H1 (cell line): Measurements from ENCODE around the gene KIN. TPM values are rescaled to one million over a fixed set of nuclear protein-coding genes. Genes with fewer than 3 reads are reported as not detected.

Experiments
- CTCF ChIA-PET: fragments of 300-600 bp; sonication (Branson Sonifier 250); formaldehyde crosslinking; loops from one replicate; lab custom pipeline; 2021; ENCODE audit not compliant: partially characterized antibody; lab: Charles Lee
- POLR2A ChIA-PET: fragments of 300-600 bp; sonication (Branson Sonifier 250); formaldehyde crosslinking; loops from one replicate; lab custom pipeline; 2021; ENCODE audit warnings: inconsistent platforms; ENCODE audit not compliant: partially characterized antibody; lab: Charles Lee
- DNase-seq, 2 experiments: peaks; one replicate each; pipeline versions ENCODE4 v3.0.0 to v3.0.0-alpha.2; 2010 to 2022; ENCODE audit warnings: low spot score in 2 of 2, low read depth in 1 of 2, mixed read lengths in 1 of 2
- FAIRE-seq: peaks from 2 replicates; lab custom pipeline; 2011; peaks lifted over from hg19 to GRCh38; lab: Jason Lieb, UNC
- H2AFZ ChIP-seq: 2 replicates; pipeline ENCODE4 v1.8.1; 2012; ENCODE audit warnings: low read length, inconsistent platforms
- H2AK5ac ChIP-seq: 2 replicates; pipeline ENCODE4 v1.6.1; 2013; ENCODE audit warnings: low read depth, low read length
- H2BK120ac ChIP-seq: replicated peaks from 2 replicates; pipeline ENCODE3; 2013; ENCODE audit warnings: low read depth, low read length, inconsistent platforms
- H2BK12ac ChIP-seq: 2 replicates; pipeline ENCODE4 v1.6.1; 2013; ENCODE audit warnings: low read depth, low read length
- H2BK15ac ChIP-seq: 2 replicates; pipeline ENCODE4 v1.6.1; 2013; ENCODE audit warnings: low read length
- H2BK20ac ChIP-seq: 2 replicates; pipeline ENCODE4 v1.6.1; 2013; ENCODE audit warnings: low read length
- H2BK5ac ChIP-seq: 2 replicates; pipeline ENCODE4 v1.6.1; 2013; ENCODE audit warnings: low read depth, low read length
- H3K14ac ChIP-seq: 2 replicates; pipeline ENCODE4 v1.6.1; 2013; ENCODE audit warnings: inconsistent platforms; ENCODE audit not compliant: insufficient read length
- H3K18ac ChIP-seq: 2 replicates; pipeline ENCODE4 v1.6.1; 2013; ENCODE audit warnings: low read length; ENCODE audit errors: extremely low read depth
- H3K23ac ChIP-seq: 2 replicates; pipeline ENCODE4 v1.6.1; 2013; ENCODE audit warnings: inconsistent platforms; ENCODE audit not compliant: insufficient read length
- H3K23me2 ChIP-seq: 2 replicates; pipeline ENCODE4 v1.6.1; 2013; ENCODE audit warnings: low read depth, low read length
- H3K27ac ChIP-seq: 2 replicates; pipeline ENCODE4 v1.6.1; 2011; ENCODE audit warnings: low read depth, low read length, inconsistent platforms
- H3K27me3 ChIP-seq, 4 experiments: replicated peaks in 1 of 4; 1 replicate in 1 of 4; 2 replicates in 3 of 4; pipeline versions ENCODE4 v1.6.1 to v1.8.1; 2011 to 2013; ENCODE audit warnings: low read length in 3 of 4, mild to moderate bottlenecking in 3 of 4, inconsistent platforms in 2 of 4, mixed read lengths in 2 of 4, moderate library complexity in 1 of 4; ENCODE audit not compliant: control insufficient read depth in 3 of 4, insufficient read depth in 3 of 4; ENCODE audit errors: extremely low read depth in 1 of 4
- H3K36me3 ChIP-seq, 4 experiments: 2 replicates each; pipeline versions ENCODE4 v1.6.1 to v1.8.1; 2011 to 2013; ENCODE audit warnings: mild to moderate bottlenecking in 4 of 4, low read length in 3 of 4, moderate library complexity in 2 of 4, control low read depth in 1 of 4, inconsistent platforms in 1 of 4; ENCODE audit not compliant: insufficient read depth in 4 of 4, control insufficient read depth in 2 of 4
- H3K4ac ChIP-seq: replicated peaks from 2 replicates; pipeline ENCODE3; 2013; ENCODE audit warnings: low read length, low read depth, mixed read lengths, inconsistent platforms; ENCODE audit not compliant: insufficient read length
- H3K4me1 ChIP-seq, 4 experiments: replicated peaks in 1 of 4; 1 replicate in 1 of 4; 2 replicates in 3 of 4; pipeline versions ENCODE4 v1.6.1 to v1.8.1; 2011 to 2013; ENCODE audit warnings: low read length in 3 of 4, inconsistent platforms in 2 of 4, mixed read lengths in 1 of 4; ENCODE audit not compliant: insufficient read depth in 4 of 4, control insufficient read depth in 3 of 4
- H3K4me2 ChIP-seq, 2 experiments: 2 replicates each; pipeline versions ENCODE4 v1.6.1 to v1.8.1; 2011 to 2013; ENCODE audit warnings: low read depth in 2 of 2, low read length in 2 of 2, control low read depth in 1 of 2, inconsistent platforms in 1 of 2, mild to moderate bottlenecking in 1 of 2; ENCODE audit not compliant: insufficient read depth in 1 of 2
- H3K4me3 ChIP-seq, 4 experiments: fragments of 200-600, 300-600 bp in 1 of 4; sonication (generic), shearing (Covaris generic), sonication (Bioruptor Twin) in 1 of 4; 2 replicates each; pipeline versions ENCODE4 v1.5.1 to v1.8.1; 2011 to 2016; ENCODE audit warnings: low read length in 4 of 4, low read depth in 3 of 4, control low read depth in 2 of 4, inconsistent platforms in 2 of 4, mild to moderate bottlenecking in 2 of 4, mixed read lengths in 1 of 4, moderate library complexity in 1 of 4; ENCODE audit not compliant: insufficient read depth in 2 of 4; ENCODE audit errors: extremely low read depth in 1 of 4
- H3K56ac ChIP-seq: replicated peaks from 2 replicates; pipeline ENCODE3; 2013; ENCODE audit warnings: low read depth, mild to moderate bottlenecking, mixed read lengths, low read length, inconsistent platforms; ENCODE audit not compliant: insufficient read length
- H3K79me1 ChIP-seq: 2 replicates; pipeline ENCODE4 v1.6.1; 2013; ENCODE audit warnings: low read depth, low read length, control low read depth
- H3K79me2 ChIP-seq, 2 experiments: 2 replicates each; pipeline versions ENCODE4 v1.6.1 to v1.8.1; 2012 to 2013; ENCODE audit warnings: low read length in 2 of 2, mild to moderate bottlenecking in 2 of 2, inconsistent platforms in 1 of 2; ENCODE audit not compliant: insufficient read depth in 2 of 2, control insufficient read depth in 1 of 2
- H3K9ac ChIP-seq, 4 experiments: replicated peaks in 1 of 4; 1 replicate in 1 of 4; 2 replicates in 3 of 4; pipeline versions ENCODE4 v1.6.1 to v1.8.1; 2011 to 2013; ENCODE audit warnings: low read depth in 3 of 4, low read length in 3 of 4, control low read depth in 2 of 4, mild to moderate bottlenecking in 2 of 4, moderate library complexity in 2 of 4, inconsistent platforms in 1 of 4; ENCODE audit errors: extremely low read depth in 1 of 4
- H3K9me3 ChIP-seq, 2 experiments: 2 replicates each; pipeline versions ENCODE4 v1.6.1 to v1.8.1; 2012 to 2013; ENCODE audit warnings: mild to moderate bottlenecking in 2 of 2, moderate library complexity in 2 of 2, control low read depth in 1 of 2, inconsistent platforms in 1 of 2, low read depth in 1 of 2, low read length in 1 of 2, mixed read lengths in 1 of 2; ENCODE audit not compliant: insufficient read depth in 2 of 2
- H4K20me1 ChIP-seq, 2 experiments: replicated peaks in 1 of 2; 2 replicates each; pipeline versions ENCODE3 to v1.8.1; 2011 to 2013; ENCODE audit warnings: inconsistent platforms in 2 of 2, low read length in 2 of 2, mild to moderate bottlenecking in 1 of 2; ENCODE audit not compliant: insufficient read depth in 2 of 2, control insufficient read depth in 1 of 2
- H4K5ac ChIP-seq: 2 replicates; pipeline ENCODE4 v1.6.1; 2013; ENCODE audit warnings: low read length, low read depth, mixed read lengths, inconsistent platforms; ENCODE audit not compliant: insufficient read length
- H4K8ac ChIP-seq: 2 replicates; pipeline ENCODE4 v1.8.0; 2013; ENCODE audit warnings: mild to moderate bottlenecking, moderate library complexity, low read length, inconsistent platforms; ENCODE audit not compliant: insufficient read depth; ENCODE audit errors: extremely low read depth
- H4K91ac ChIP-seq: replicated peaks from 2 replicates; pipeline ENCODE3; 2013; ENCODE audit warnings: low read length, mixed read lengths, inconsistent platforms; ENCODE audit not compliant: insufficient read length
- ASH2L ChIP-seq: fragments of 200-600, 300-600 bp; sonication (generic); IDR thresholded peaks from one replicate; pipeline ENCODE4 v1.7.1; 2017; ENCODE audit warnings: low read length
- BRCA1 ChIP-seq: IDR thresholded peaks from 2 replicates; pipeline ENCODE4 v1.6.1; 2012; ENCODE audit warnings: low read depth, low read length, improper control_type of control experiment
- E2F6 ChIP-seq: IDR thresholded peaks from 2 replicates; pipeline ENCODE4 v1.6.1; 2012; ENCODE audit warnings: inconsistent platforms
- POU5F1 ChIP-seq: IDR thresholded peaks from 2 replicates; pipeline ENCODE4 v1.6.1; 2011; ENCODE audit warnings: low read depth, mild to moderate bottlenecking, low read length, moderate library complexity
- SIRT6 ChIP-seq: IDR thresholded peaks from one replicate; pipeline ENCODE4 v1.7.1; 2012; ENCODE audit warnings: low read length, inconsistent platforms
- SIX5 ChIP-seq: IDR thresholded peaks from 2 replicates; pipeline ENCODE4 v1.6.1; 2011; ENCODE audit warnings: mild to moderate bottlenecking, low read depth, low read length
- WGBS, 2 experiments: shearing (Covaris generic) in 1 of 2; methylation state at CpG; one replicate each; pipeline versions ENCODE4 v1.1.6 to v1.1.7; 2013 to 2015; ENCODE audit warnings: low lambda C conversion rate in 2 of 2, mixed read lengths in 2 of 2, inconsistent platforms in 1 of 2, low coverage in 1 of 2, missing lambda C conversion rate in 1 of 2; ENCODE audit not compliant: insufficient replicate concordance in 2 of 2, insufficient coverage in 1 of 2, insufficient read length in 1 of 2; ENCODE audit errors: extremely low coverage in 1 of 2, missing lambda C conversion rate in 1 of 2; 5-methylcytosine and 5-hydroxymethylcytosine counted together
- polyA plus RNA-seq, 7 experiments: library from polyadenylated mRNA; depleted of rRNA in 3 of 7; stranded (reverse) in 5 of 7; unstranded in 2 of 7; fragments of >200 nt in 5 of 7; fragments of 200-250 nt in 2 of 7; gene quantifications; 1 replicate in 5 of 7; 2 replicates in 1 of 7; 4 replicates in 1 of 7; pipeline versions ENCODE4 v1.2.1 to v1.2.3, GENCODE V29; 2011 to 2013; ENCODE audit warnings: missing spikeins in 2 of 7, mixed read lengths in 2 of 7
- total RNA-seq: library from RNA; stranded (reverse); fragmentation: NEBNext Ultra II Directional; extraction: Animal tissue kit (Norgen Biotek cat#: 25700); gene quantifications from 2 replicates; pipeline ENCODE4 v1.2.1, GENCODE V29; 2021

Gene KIN
- total and polyA plus RNA-seq, 2 of the 8 experiments (the other 6 are each of a cell fraction or from before 2014, with no cell fraction given): 3.7 to 16.5 TPM

GRCh38 chr10:7766241-7766640, 21.6 kb downstream of the KIN start:
- H4K5ac ChIP-seq: no peak overlapping the region
- H3K9ac ChIP-seq: no peak overlapping the region
- no peak overlapping the region for H2BK12ac ChIP-seq
- no peak for DNase-seq
- no peaks in the 10 kb centered on the region for H4K20me1 ChIP-seq
- H3K4me2 ChIP-seq: no peak overlapping the region
- no peaks in the 10 kb centered on the region for H3K9me3 ChIP-seq
- H3K4me3 ChIP-seq: no peak overlapping the region
- 96% methylated on average over 3 of the region's 3 CpGs; no CpG with 5 or more reads in 1 of the 2 experiments for WGBS, 2 experiments
- H2BK120ac ChIP-seq: no peak overlapping the region
- no peak overlapping the region for H3K27ac ChIP-seq
- no peaks in the 10 kb centered on the region for H3K27me3 ChIP-seq
- ChIA-PET CTCF (interaction anchor here (0.6 to 1.2 kb wide), 3 partner anchors 19 to 246 kb away, joined by 3 to 4 read pairs (median 3); no protein-coding TSS in a partner anchor), POLR2A (interaction anchor here (1.3 kb wide), 1 partner anchor 12 kb away, joined by 3 read pairs; no protein-coding TSS in a partner anchor)
- H3K18ac ChIP-seq: no peak overlapping the region
- H4K91ac ChIP-seq: no peak overlapping the region
- no peak overlapping the region for H4K8ac ChIP-seq
- H3K4ac ChIP-seq: no peak overlapping the region
- H3K14ac ChIP-seq: no peak overlapping the region
- no peak overlapping the region for H2AK5ac ChIP-seq
- no peak overlapping the region for H2BK20ac ChIP-seq
- no peak overlapping the region for H3K56ac ChIP-seq
- no peak overlapping the region for H2BK5ac ChIP-seq
- H3K79me1 ChIP-seq: no peaks in the 10 kb centered on the region
- no peak overlapping the region for H3K23ac ChIP-seq
- no peaks in the 10 kb centered on the region for H3K79me2 ChIP-seq
- peaks cover 1 to 72% (median 39%) of the 10 kb centered on the region in 4 experiments for H3K36me3 ChIP-seq
- H2BK15ac ChIP-seq: no peak overlapping the region
- no peaks in the 10 kb centered on the region for H3K4me1 ChIP-seq
- FAIRE-seq: no peak
- no peaks in the 10 kb centered on the region for H3K23me2 ChIP-seq
- no peak overlapping the region for H2AFZ ChIP-seq
- no peak for TF ChIP-seq SIX5
- no peak for TF ChIP-seq ASH2L
- TF ChIP-seq BRCA1: no peak
- no peak for TF ChIP-seq SIRT6
- TF ChIP-seq E2F6: no peak
- TF ChIP-seq POU5F1: no peak
